ENCODE results near the gene GARIN5B.

GARIN5B gene

DNA sequence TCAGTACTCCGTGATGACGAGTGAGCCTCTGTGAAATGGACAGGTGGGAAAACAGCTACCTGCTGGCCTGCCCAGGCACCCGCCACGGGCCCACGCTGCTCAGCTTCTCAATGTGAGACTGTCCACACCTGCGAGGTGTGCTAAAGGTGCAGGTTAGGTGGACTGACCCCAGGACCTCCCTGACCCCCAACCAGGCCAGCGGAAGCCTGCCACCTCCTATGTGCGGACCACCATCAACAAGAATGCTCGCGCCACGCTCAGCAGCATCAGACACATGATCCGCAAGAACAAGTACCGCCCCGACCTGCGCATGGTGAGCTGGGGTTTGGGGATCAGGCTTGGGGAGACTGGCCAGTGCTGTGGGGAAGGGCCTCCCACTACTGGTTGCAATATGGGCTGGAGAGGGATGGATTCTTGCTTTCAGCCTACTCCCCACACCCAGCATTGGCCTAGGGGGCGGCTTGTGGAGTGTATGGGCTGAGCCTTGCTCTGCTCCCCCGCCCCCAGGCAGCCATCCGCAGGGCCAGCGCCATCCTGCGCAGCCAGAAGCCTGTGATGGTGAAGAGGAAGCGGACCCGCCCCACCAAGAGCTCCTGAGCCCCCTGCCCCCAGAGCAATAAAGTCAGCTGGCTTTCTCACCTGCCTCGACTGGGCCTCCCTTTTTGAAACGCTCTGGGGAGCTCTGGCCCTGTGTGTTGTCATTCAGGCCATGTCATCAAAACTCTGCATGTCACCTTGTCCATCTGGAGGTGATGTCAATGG is 24.9 kb upstream of the GARIN5B start:
- FAIRE-seq = no peak

GRCh38 chr19:55386493-55386971 is 23.5 kb upstream of the GARIN5B start:
- FAIRE-seq = no peak

GRCh38 chr19:55385724-55386492 is 22.8 kb upstream of the GARIN5B start, which contains the start of gene RPL28:
Gene RPL28 (plus strand): TSS chr19:55385932. CDS start chr19:55386358, 426 bp downstream.
- peak; percentile 38 for FAIRE-seq

DNA sequence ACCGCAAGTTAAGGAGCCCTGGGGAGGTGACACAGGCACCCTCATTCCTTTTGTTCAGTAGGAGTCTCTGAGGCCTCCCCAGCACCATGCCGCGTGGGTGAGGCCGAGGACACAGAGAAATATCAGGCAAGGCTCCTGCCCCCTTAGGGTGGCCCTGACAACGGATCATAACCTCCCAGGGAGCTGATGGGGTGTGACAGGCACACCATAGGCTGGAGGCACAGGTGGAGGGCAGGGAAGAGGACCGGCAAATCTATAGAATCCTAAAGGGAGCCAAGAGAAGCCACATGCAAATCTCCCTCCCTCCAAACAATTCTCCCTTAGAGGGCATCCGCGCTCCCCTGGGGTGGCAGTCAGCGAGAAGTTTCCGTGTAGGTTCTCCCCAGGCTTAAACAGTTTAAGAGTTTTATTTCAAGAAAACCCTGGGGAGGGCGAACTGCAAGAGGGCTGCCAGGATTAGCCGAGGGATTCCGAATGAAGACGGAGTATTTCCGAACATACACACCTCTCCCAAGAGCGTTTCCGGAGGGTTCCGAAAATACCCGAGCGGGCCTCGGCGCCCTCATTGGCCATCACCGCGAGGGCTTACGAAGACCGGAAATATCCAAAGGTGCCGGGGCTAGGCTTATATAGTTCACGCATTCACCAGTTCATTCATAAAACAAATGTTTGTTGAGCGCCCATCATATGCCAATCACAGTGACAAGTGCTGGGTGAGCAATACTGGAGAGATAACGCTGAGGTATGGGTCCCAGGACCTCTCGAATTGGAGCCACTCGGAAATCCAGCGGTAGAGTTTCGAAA is 22.1 kb upstream of the GARIN5B start:
- FAIRE-seq = no peak

DNA sequence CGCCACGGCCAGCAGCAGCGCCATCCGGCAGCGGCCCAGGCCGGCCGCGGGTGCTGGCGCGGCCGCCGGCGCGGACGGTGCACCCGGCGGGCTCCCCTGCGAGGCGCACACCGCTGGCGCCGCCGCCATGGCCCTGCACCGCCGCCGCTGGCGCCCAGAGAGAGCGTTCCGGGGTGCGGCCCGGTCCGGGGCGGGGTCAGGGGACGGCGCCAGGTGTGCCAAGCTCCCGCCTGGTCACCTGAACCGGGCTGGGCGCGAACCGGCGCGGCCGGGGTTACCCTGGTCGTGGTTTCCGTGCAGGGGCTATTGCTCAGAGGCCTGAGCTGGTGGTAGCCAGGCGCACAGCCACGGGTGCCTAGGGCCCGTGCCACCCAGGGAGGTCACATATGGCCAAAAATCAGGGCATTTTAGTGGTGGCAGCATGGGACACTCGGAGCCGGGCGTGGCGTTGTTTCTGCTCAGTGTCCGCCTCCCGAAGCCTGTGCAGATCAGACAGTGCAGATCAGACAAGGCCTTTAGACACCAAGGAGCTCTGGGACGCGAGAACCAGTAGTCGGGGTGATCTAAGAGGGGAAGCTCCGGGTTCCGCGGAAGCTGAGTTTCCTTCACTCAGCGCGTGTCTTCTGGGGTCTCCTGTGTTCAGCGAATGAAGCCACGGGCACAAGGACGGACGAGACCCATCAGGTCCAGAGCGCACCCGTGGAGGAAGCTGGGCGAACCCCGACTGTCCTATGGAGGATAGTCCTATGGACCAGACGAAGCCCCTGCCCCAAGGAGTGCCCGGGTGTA is 21.3 kb upstream of the GARIN5B start, which contains the start of gene TMEM238:
Gene TMEM238 (minus strand): TSS at position 162 of the 789 bp plus-strand sequence. CDS start 33 bp downstream, at position 129.
- no peak for FAIRE-seq

GRCh38 chr19:55383279-55384130 is 20.4 kb upstream of the GARIN5B start:
- FAIRE-seq = no peak

- FAIRE-seq = no peak
These were observed 19.5 kb upstream of the GARIN5B start for GRCh38 chr19:55382522-55383054.

- no peak for FAIRE-seq
These were observed 19.0 kb upstream of the GARIN5B start for GRCh38 chr19:55382013-55382412.

GRCh38 chr19:55379174-55379573 is 16.1 kb upstream of the GARIN5B start:
- FAIRE-seq = no peak

GRCh38 chr19:55377356-55378131 is 14.5 kb upstream of the GARIN5B start:
- no peak for FAIRE-seq

DNA sequence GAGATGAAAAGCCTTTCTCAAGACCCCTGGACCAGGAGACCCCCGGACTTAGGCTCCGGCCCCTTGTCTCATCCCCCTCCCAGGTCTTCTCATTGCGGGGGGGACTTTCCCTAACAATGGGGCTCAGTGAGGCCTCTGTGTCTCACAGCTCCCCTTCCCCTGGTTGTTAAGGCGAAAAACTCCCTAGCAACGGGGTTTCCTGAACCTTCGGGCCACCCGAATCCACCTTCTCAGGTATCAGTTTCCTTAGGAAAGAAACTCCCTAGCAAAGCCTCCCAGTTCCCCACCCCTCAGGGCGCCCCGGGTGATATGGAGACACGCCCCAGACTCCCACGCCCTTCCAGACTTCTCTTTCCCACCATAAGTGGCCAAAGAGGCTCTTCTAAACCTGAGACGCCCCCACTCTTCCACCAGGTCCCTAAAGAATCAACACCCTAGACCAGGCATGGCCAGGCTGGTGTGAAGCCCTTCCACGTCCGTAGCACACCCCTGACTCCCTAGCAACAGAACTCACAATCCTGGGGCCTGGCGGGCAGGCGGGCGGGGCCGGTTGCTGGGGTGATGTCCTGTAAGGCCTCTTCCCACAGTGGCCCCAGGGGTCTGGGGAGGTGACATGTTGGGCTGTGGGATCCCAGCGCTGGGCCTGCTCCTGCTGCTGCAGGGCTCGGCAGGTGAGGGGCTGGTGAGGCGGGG is 13.3 kb upstream of the GARIN5B start, which contains the start of gene TMEM190:
Gene TMEM190 (plus strand): TSS at position 586 of the 693 bp plus-strand sequence. CDS start 28 bp downstream, at position 614.
- no peak for FAIRE-seq

GRCh38 chr19:55373993-55374757 is 11.1 kb upstream of the GARIN5B start:
- no peak for FAIRE-seq

DNA sequence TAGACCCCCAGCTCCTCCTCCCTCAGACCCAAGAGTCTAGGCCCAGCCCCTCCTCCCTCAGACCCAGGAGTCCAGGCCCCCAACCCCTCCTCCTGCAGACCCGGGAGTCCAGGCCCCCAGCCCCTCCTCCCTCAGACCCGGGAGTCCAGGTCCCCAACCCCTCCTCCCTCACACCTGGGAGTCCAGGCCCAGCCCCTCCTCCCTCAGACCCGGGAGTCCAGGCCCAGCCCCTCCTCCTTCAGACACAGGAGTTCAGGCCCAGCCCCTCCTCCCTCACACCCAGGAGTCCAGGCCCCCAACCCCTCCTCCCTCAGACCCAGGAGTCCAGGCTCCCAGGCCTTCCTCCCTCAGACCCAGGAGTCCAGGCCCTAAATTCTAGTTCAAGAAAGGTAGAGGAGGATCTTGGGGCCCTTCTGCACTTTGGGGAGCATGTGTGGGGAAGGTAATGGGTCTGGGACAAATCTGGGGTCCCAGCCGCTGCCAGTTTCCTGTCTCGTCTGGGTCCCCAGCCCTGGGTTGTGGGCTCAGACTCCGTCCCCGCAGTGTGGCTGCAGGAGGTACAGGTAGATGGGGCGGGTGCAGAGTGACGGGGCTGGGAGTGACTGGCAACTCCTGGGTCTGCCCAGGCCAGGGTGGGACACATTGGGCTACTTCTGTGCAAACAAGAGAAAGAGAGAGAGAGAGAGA is 10.4 kb upstream of the GARIN5B start:
- FAIRE-seq = no peak

- no peak for FAIRE-seq
These were observed 9.4 kb upstream of the GARIN5B start for GRCh38 chr19:55372316-55373081.

DNA sequence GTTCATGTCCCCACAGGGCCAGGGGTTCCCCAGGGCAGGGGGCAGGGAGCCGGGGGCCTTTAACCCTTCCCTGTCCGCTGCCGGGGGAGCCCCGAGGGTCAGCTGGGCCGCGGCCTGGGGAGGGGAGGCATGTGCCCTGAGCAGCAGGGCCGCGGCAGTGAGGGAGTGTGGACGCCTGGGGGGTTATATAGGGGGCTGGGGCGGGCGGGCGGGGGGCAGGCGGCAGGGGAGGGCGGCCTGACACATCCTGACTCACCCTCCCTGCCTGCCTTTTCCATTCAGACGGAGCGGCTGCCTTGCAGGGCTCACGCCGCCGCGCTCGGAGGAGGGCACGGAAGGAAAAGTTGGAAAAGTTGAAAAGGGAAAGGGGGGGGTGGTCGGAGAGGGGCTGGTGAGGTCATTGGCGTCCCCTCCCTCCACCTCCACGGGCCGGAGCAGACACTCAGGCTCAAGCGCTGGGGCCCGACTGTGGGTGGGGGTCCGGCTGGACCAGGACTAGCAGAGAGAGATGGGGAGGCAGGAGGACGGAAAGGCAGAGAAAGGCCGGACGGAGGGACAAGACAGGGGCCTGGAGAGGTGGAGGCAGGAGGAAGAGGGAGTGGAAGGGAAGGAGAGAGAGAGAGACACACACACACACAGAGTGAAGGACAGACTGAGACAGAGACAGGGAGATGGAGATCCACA is 7.4 kb upstream of the GARIN5B start, which contains the start of gene IL11:
Gene IL11 (minus strand): TSS at position 159 of the 684 bp plus-strand sequence. CDS start 153 bp downstream, at position 6.
- FAIRE-seq = no peak

GRCh38 chr19:55369653-55370304 is 6.7 kb upstream of the GARIN5B start:
- FAIRE-seq = no peak

Data from islet of Langerhans (tissue), 1 donor.